Smooth muscle cell (in vitro differentiated cells): Measurements from ENCODE around the gene PAFAH1B1. TPM values are rescaled to one million over a fixed set of nuclear protein-coding genes. Genes with fewer than 3 reads are reported as not detected.

Source experiments
- DNase-seq: peaks from one replicate; lab custom pipeline; 2025; ENCODE audit not compliant: unreplicated experiment; lab: John Stamatoyannopoulos, UW
- H2AFZ ChIP-seq: fragments of 200-600 bp; sonication (generic); 2 replicates; pipeline ENCODE4 v1.6.0; 2016; ENCODE audit warnings: antibody characterized with exemption, low read depth, mild to moderate bottlenecking
- H3F3A ChIP-seq: fragments of 200-600 bp; sonication (generic); 2 replicates; pipeline ENCODE4 v1.6.0; 2017; ENCODE audit warnings: antibody characterized with exemption, low read depth
- H3K27ac ChIP-seq: fragments of 200-600 bp; sonication (generic); 2 replicates; pipeline ENCODE4 v1.5.1; 2016; ENCODE audit warnings: low read depth, mild to moderate bottlenecking
- H3K27me3 ChIP-seq: fragments of 200-600 bp; sonication (generic); 2 replicates; pipeline ENCODE4 v1.6.1; 2016; ENCODE audit warnings: low read depth, mild to moderate bottlenecking
- H3K36me3 ChIP-seq: fragments of 200-600 bp; sonication (generic); 2 replicates; pipeline ENCODE4 v1.5.1; 2016; ENCODE audit warnings: low read depth
- H3K4me1 ChIP-seq: fragments of 200-600 bp; sonication (generic); 2 replicates; pipeline ENCODE4 v1.5.1; 2016; ENCODE audit warnings: low read depth
- H3K4me2 ChIP-seq: fragments of 200-600 bp; sonication (generic); 2 replicates; pipeline ENCODE4 v1.6.0; 2016; ENCODE audit warnings: mild to moderate bottlenecking
- H3K4me3 ChIP-seq: fragments of 200-600 bp; sonication (generic); 2 replicates; pipeline ENCODE4 v1.5.1; 2016; ENCODE audit warnings: mild to moderate bottlenecking
- H3K79me2 ChIP-seq: fragments of 200-600 bp; sonication (generic); 2 replicates; pipeline ENCODE4 v1.6.0; 2016; ENCODE audit warnings: low read depth, mild to moderate bottlenecking
- H3K9ac ChIP-seq: fragments of 200-600 bp; sonication (generic); 2 replicates; pipeline ENCODE4 v1.6.0; 2016; ENCODE audit warnings: low read depth
- H3K9me3 ChIP-seq: fragments of 200-600 bp; sonication (generic); replicated peaks from 2 replicates; pipeline ENCODE4 v1.5.1; 2016; ENCODE audit warnings: low read depth
- H4K20me1 ChIP-seq: fragments of 200-600 bp; sonication (generic); 2 replicates; pipeline ENCODE4 v1.6.0; 2016; ENCODE audit warnings: low read depth
- CTCF ChIP-seq: fragments of 200-600 bp; sonication (generic); IDR thresholded peaks from 2 replicates; pipeline ENCODE4 v1.5.1; 2017; ENCODE audit warnings: borderline replicate concordance, mild to moderate bottlenecking, antibody characterized with exemption; ENCODE audit not compliant: insufficient read depth, poor library complexity, severe bottlenecking
- WGBS: methylation state at CpG from one replicate; pipeline ENCODE4 v1.1.7; 2016; ENCODE audit warnings: low lambda C conversion rate; 5-methylcytosine and 5-hydroxymethylcytosine counted together
- polyA plus RNA-seq: library from polyadenylated mRNA; unstranded; fragments of >200 nt; fragmentation: Nextera tagmentation; extraction: Ambion mirVana; gene quantifications from 2 replicates; pipeline ENCODE4 v1.2.1, GENCODE V29; 2016
- total RNA-seq: library from RNA; depleted of rRNA; stranded (reverse); fragments of >200 nt; gene quantifications from 2 replicates; pipeline ENCODE4 v1.2.3, GENCODE V29; 2014

PAFAH1B1 gene
- total and polyA plus RNA-seq, 2 experiments from 2014 or later: 105 to 127 TPM

- peaks cover 66% of the 10 kb centered on the region for H4K20me1 ChIP-seq
- no peak overlapping the region for H3K9ac ChIP-seq
Observed at GRCh38 chr17:2708585-2709182, 115.2 kb downstream of the PAFAH1B1 start.

GRCh38 chr17:2709183-2709661, 115.8 kb downstream of the PAFAH1B1 start:
- no peaks in the 10 kb centered on the region for H3K9me3 ChIP-seq
- H2AFZ ChIP-seq: no peak overlapping the region
- H3F3A ChIP-seq: no peaks in the 10 kb centered on the region
- H3K79me2 ChIP-seq: peaks cover 59% of the 10 kb centered on the region
- H3K27me3 ChIP-seq: no peaks in the 10 kb centered on the region
- peak overlapping the region; percentile 79 for H3K4me3 ChIP-seq
- H3K36me3 ChIP-seq: no peaks in the 10 kb centered on the region
- no peak for TF ChIP-seq CTCF
- 74% methylated on average over 10 of the region's 10 CpGs for WGBS
- H4K20me1 ChIP-seq: peaks cover 66% of the 10 kb centered on the region
- H3K4me2 ChIP-seq: peak overlapping the region; percentile 99
- no peak for DNase-seq
- H3K9ac ChIP-seq: no peak overlapping the region
- H3K27ac ChIP-seq: peak overlapping the region; percentile 31
- peaks cover 20% of the 10 kb centered on the region for H3K4me1 ChIP-seq

More at GRCh38 chr17:2708585-2709182, 115.2 kb downstream of the PAFAH1B1 start:
- Histone ChIP-seq H3K27ac (peak overlapping the region; percentile 31), H3K9me3 (no peaks in the 10 kb centered on the region), H3K27me3 (no peaks in the 10 kb centered on the region), H3F3A (no peaks in the 10 kb centered on the region), H3K4me1 (peaks cover 20% of the 10 kb centered on the region), H2AFZ (no peak overlapping the region), H3K4me2 (no peak overlapping the region), H3K4me3 (no peak overlapping the region), H3K79me2 (peaks cover 59% of the 10 kb centered on the region), H3K36me3 (no peaks in the 10 kb centered on the region)
- WGBS: 91% methylated on average over 17 of the region's 21 CpGs
- no peak for DNase-seq
- TF ChIP-seq CTCF: no peak

- no peaks in the 10 kb centered on the region for H3K9me3 ChIP-seq
- no peak for TF ChIP-seq CTCF
- peaks cover 59% of the 10 kb centered on the region for H3K79me2 ChIP-seq
- H3K4me3 ChIP-seq: peak overlapping the region; percentile 79
- no peaks in the 10 kb centered on the region for H3K27me3 ChIP-seq
- peaks cover 20% of the 10 kb centered on the region for H3K4me1 ChIP-seq
- peaks cover 56% of the 10 kb centered on the region for H4K20me1 ChIP-seq
- 68% methylated on average over 16 of the region's 16 CpGs for WGBS
- H3K36me3 ChIP-seq: no peaks in the 10 kb centered on the region
- H3K4me2 ChIP-seq: peak overlapping the region; percentile 99
- H2AFZ ChIP-seq: no peak overlapping the region
- DNase-seq: no peak
- peak overlapping the region; percentile 80 for H3K9ac ChIP-seq
- no peaks in the 10 kb centered on the region for H3F3A ChIP-seq
- peak overlapping the region; percentile 31 for H3K27ac ChIP-seq
Observed at GRCh38 chr17:2710071-2710802, 116.8 kb downstream of the PAFAH1B1 start.
